ENCODE measurements around the gene MATN1.

Gene MATN1

GRCh38 chr1:30762152-30762929 is 39.0 kb upstream of the MATN1 start:
- H3K27me3 ChIP-seq (ENCODE audit: insufficient read depth, poor library complexity, severe bottlenecking), result no peaks in the 10 kb centered on the region
- no peak overlapping the region for H3K4me3 ChIP-seq (replicated peaks; ENCODE audit: insufficient read depth, low read length)
- DNase-seq (ENCODE audit: low read depth in 1 of 2, low spot score in 1 of 2), result no peak
- TF ChIP-seq CTCF (IDR thresholded peaks at IDR 0.05; ENCODE audit: insufficient read depth, low read length), result no peak
- no peak for TF ChIP-seq SPI1 (IDR thresholded peaks at IDR 0.05; ENCODE audit: borderline replicate concordance, low read depth)
- H3K27ac ChIP-seq (replicated peaks), result no peak overlapping the region

- peak overlapping the region; percentile 6; the same call in 1 of the 2 replicates for H3K27ac ChIP-seq (replicated peaks)
- DNase-seq (ENCODE audit: low read depth in 1 of 2, low spot score in 1 of 2), result no peak
These were observed 38.2 kb upstream of the MATN1 start for GRCh38 chr1:30761381-30762151.

GRCh38 chr1:30760596-30761324 is 37.4 kb upstream of the MATN1 start:
- DNase-seq (ENCODE audit: low read depth in 1 of 2, low spot score in 1 of 2), result peak; percentile 26 to 66
- no peak overlapping the region for H3K4me3 ChIP-seq (replicated peaks; ENCODE audit: insufficient read depth, low read length)
- no peaks in the 10 kb centered on the region for H3K27me3 ChIP-seq (ENCODE audit: insufficient read depth, poor library complexity, severe bottlenecking)
- no peak for TF ChIP-seq GABPA (IDR thresholded peaks at IDR 0.05; ENCODE audit: low read depth)
- peak overlapping the region; percentile 6; the same call in 1 of the 2 replicates for H3K27ac ChIP-seq (replicated peaks)

More at GRCh38 chr1:30761381-30762151, 38.2 kb upstream of the MATN1 start:
- TF ChIP-seq REST (IDR thresholded peaks at IDR 0.05; ENCODE audit: insufficient replicate concordance, low read depth) (no peak), GABPA (IDR thresholded peaks at IDR 0.05; ENCODE audit: low read depth) (no peak), POLR2AphosphoS5 (IDR thresholded peaks at IDR 0.05; ENCODE audit: low read depth) (no peak), SPI1 (IDR thresholded peaks at IDR 0.05; ENCODE audit: borderline replicate concordance, low read depth) (no peak), CTCF (IDR thresholded peaks at IDR 0.05; ENCODE audit: insufficient read depth, low read length) (no peak)
- no peak overlapping the region for H3K4me3 ChIP-seq (replicated peaks; ENCODE audit: insufficient read depth, low read length)
- no peaks in the 10 kb centered on the region for H3K27me3 ChIP-seq (ENCODE audit: insufficient read depth, poor library complexity, severe bottlenecking)

- no peaks in the 10 kb centered on the region for H3K27me3 ChIP-seq (ENCODE audit: insufficient read depth, poor library complexity, severe bottlenecking)
- no peak overlapping the region for H3K27ac ChIP-seq (replicated peaks)
- H3K4me3 ChIP-seq (replicated peaks; ENCODE audit: insufficient read depth, low read length), result no peak overlapping the region
- TF ChIP-seq SPI1 (IDR thresholded peaks at IDR 0.05; ENCODE audit: borderline replicate concordance, low read depth), result no peak
- no peak for TF ChIP-seq GABPA (IDR thresholded peaks at IDR 0.05; ENCODE audit: low read depth)
- TF ChIP-seq REST (IDR thresholded peaks at IDR 0.05; ENCODE audit: insufficient replicate concordance, low read depth), result no peak
- no peak for TF ChIP-seq POLR2AphosphoS5 (IDR thresholded peaks at IDR 0.05; ENCODE audit: low read depth)
- no peak for TF ChIP-seq CTCF (IDR thresholded peaks at IDR 0.05; ENCODE audit: insufficient read depth, low read length)
- DNase-seq (ENCODE audit: low read depth in 1 of 2, low spot score in 1 of 2), result no peak
These were observed 36.4 kb upstream of the MATN1 start for GRCh38 chr1:30759718-30760281.
